HL-60 (cell line): ENCODE measurements around the gene BBS9.

ENCODE experiments used
- CTCF ChIP-seq: IDR thresholded peaks from one replicate; pipeline ENCODE4 v1.5.1; 2011; ENCODE audit warnings: low read length, control low read depth, inconsistent platforms; ENCODE audit not compliant: insufficient read depth
- GABPA ChIP-seq: IDR thresholded peaks from 2 replicates; pipeline ENCODE4 v1.6.1; 2012; ENCODE audit warnings: low read depth
- POLR2AphosphoS5 ChIP-seq: IDR thresholded peaks from 2 replicates; pipeline ENCODE4 v1.6.1; 2012; ENCODE audit warnings: low read depth
- REST ChIP-seq: IDR thresholded peaks from 2 replicates; pipeline ENCODE4 v1.6.1; 2012; ENCODE audit warnings: low read depth; ENCODE audit not compliant: insufficient replicate concordance
- SPI1 ChIP-seq: IDR thresholded peaks from 2 replicates; pipeline ENCODE4 v1.6.1; 2012; ENCODE audit warnings: low read depth, mild to moderate bottlenecking, borderline replicate concordance

- TF ChIP-seq CTCF (no peak), POLR2AphosphoS5 (no peak), GABPA (no peak), REST (no peak), SPI1 (no peak)
Observed at GRCh38 chr7:33589911-33590310, 460.5 kb downstream of the BBS9 start.
